RWPE2 (cell line): ENCODE data around the gene TOE1.
A peak's percentile ranks its signal among the peaks of the same experiment; 100 is the strongest.

Source experiments
- ATAC-seq: fragments of 200-7000 bp; cut with Tn5 transposase; 3 replicates; pipeline ENCODE4 v1.9.1; 2021; ENCODE audit warnings: low read depth
- DNase-seq: peaks from one replicate; pipeline ENCODE4 v3.0.0-alpha.2; 2020; ENCODE audit warnings: low spot score
- H3K27ac ChIP-seq: fragments of 450-650 bp; 2 replicates; pipeline ENCODE4 v1.5.1; 2017; ENCODE audit warnings: mild to moderate bottlenecking; ENCODE audit not compliant: poor library complexity, severe bottlenecking
- H3K27me3 ChIP-seq: fragments of 250-450 bp; sonication (Bioruptor Pico); 2 replicates; pipeline ENCODE4 v1.5.1; 2021; ENCODE audit warnings: mild to moderate bottlenecking, moderate library complexity; ENCODE audit not compliant: insufficient read depth, poor library complexity, severe bottlenecking
- H3K36me3 ChIP-seq: fragments of 250-450 bp; sonication (Bioruptor Pico); 2 replicates; pipeline ENCODE4 v1.5.1; 2020; ENCODE audit warnings: low read depth, mild to moderate bottlenecking, moderate library complexity
- H3K4me1 ChIP-seq: fragments of 250-450 bp; sonication (Bioruptor Pico); 2 replicates; pipeline ENCODE4 v1.5.1; 2021; ENCODE audit warnings: mild to moderate bottlenecking, moderate library complexity; ENCODE audit not compliant: insufficient read depth, poor library complexity, severe bottlenecking
- H3K4me3 ChIP-seq: fragments of 250-450 bp; sonication (Bioruptor Pico); 2 replicates; pipeline ENCODE4 v1.5.1; 2021; ENCODE audit warnings: mild to moderate bottlenecking, moderate library complexity; ENCODE audit not compliant: severe bottlenecking
- H3K9me3 ChIP-seq: fragments of 250-450 bp; sonication (Bioruptor Pico); 2 replicates; pipeline ENCODE4 v1.5.1; 2021; ENCODE audit warnings: mild to moderate bottlenecking, moderate library complexity; ENCODE audit not compliant: severe bottlenecking
- TF ChIP-seq, protein P1 (sequence below): fragments of 450-650 bp; IDR thresholded peaks from one replicate; pipeline ENCODE4 v1.5.1; 2017; ENCODE audit warnings: mild to moderate bottlenecking, moderate library complexity; ENCODE audit not compliant: poor library complexity, severe bottlenecking

TOE1 gene

DNA sequence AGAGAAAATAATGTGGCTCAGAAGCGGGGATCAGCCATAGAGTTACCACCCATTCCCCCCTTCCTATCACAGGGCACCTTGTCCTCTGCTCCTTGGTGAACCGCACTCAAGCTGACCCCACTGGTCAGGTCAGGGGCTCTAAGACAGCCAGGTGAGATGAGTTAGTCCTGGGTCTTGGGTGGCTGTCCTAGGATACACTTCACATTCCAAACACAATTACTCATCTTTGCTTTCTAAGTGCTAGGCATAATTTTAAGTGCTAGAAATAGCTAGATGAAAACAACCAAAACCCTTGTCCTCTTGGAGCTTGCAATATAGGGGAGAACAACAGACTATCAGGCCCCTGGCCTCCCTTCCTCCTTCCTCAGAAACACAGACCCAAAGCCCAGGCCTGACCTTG is 8.1 kb downstream of the TOE1 start:
- ATAC-seq (peak; percentile 65), DNase-seq (no peak)
- Histone ChIP-seq H3K27me3 (no peaks in the 10 kb centered on the region), H3K9me3 (no peaks in the 10 kb centered on the region), H3K4me3 (no peak overlapping the region), H3K36me3 (peaks cover 11% of the 10 kb centered on the region), H3K4me1 (peaks cover 24% of the 10 kb centered on the region), H3K27ac (peak overlapping the region; percentile 66)
- TF ChIP-seq, protein P1, sequence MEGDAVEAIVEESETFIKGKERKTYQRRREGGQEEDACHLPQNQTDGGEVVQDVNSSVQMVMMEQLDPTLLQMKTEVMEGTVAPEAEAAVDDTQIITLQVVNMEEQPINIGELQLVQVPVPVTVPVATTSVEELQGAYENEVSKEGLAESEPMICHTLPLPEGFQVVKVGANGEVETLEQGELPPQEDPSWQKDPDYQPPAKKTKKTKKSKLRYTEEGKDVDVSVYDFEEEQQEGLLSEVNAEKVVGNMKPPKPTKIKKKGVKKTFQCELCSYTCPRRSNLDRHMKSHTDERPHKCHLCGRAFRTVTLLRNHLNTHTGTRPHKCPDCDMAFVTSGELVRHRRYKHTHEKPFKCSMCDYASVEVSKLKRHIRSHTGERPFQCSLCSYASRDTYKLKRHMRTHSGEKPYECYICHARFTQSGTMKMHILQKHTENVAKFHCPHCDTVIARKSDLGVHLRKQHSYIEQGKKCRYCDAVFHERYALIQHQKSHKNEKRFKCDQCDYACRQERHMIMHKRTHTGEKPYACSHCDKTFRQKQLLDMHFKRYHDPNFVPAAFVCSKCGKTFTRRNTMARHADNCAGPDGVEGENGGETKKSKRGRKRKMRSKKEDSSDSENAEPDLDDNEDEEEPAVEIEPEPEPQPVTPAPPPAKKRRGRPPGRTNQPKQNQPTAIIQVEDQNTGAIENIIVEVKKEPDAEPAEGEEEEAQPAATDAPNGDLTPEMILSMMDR, result no peak

DNA sequence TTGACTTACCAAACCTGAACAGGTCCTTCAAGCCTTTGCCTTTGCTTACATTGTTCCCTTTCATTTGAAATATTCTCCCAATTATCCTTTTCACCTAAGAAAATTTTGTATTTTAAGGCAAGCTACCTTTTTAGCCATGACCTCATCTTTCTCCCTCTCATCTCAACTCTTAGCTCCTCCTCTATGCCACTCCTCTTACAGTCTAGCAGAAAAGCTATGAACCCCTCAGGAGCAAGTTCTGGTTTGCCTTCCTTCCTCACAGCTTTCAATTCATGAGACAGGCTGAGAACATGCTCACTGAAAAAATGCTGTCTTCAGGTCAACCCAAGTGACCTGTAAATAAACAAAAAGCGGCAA is 8.6 kb downstream of the TOE1 start:
- ATAC-seq (peak; percentile 25; the same call in 2 of the 3 replicates), DNase-seq (no peak)
- peaks cover 24% of the 10 kb centered on the region for H3K4me1 ChIP-seq
- TF ChIP-seq, protein P1, result no peak
- peak overlapping the region; percentile 66 for H3K27ac ChIP-seq
- no peaks in the 10 kb centered on the region for H3K27me3 ChIP-seq
- no peak overlapping the region for H3K4me3 ChIP-seq
- no peaks in the 10 kb centered on the region for H3K9me3 ChIP-seq
- H3K36me3 ChIP-seq, result peaks cover 6% of the 10 kb centered on the region

DNA sequence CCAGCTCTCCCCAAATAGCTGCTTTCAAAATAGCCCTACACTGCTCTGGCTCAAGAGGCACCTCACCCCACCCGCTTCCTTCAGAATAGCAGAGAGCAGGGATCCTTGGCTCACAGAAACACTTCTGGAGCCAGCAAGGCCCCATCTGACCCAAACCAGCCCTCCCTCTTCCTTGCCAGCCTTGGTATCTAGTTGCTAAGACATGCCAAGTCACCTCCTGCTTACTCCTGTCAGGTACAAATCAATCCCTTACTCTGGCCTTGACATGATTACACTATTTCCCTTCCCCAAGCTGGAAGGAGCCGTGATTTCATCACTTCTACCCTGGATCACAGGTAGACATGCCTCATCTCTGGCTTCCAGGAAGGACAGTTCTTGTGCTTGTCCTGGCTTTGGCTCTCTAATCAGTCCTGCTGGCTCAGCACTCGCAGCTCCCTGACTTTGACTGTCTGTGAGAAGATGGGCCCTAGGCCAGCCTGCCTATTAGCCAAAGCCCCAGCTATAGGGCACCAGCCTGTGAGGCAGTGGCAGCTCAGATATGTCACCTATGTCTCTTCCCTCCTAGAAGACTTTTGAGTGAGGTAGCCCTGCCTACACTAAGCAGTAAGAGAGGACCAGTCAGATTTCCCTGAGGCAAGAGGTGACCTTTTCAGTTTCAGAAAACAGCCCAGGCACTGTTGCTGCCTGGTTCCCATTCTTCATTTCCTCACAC is 9.2 kb downstream of the TOE1 start:
- Histone ChIP-seq H3K9me3 (no peaks in the 10 kb centered on the region), H3K36me3 (peaks cover 1% of the 10 kb centered on the region; the same call in 1 of the 2 replicates), H3K27me3 (no peaks in the 10 kb centered on the region), H3K27ac (peak overlapping the region; percentile 66), H3K4me3 (no peak overlapping the region), H3K4me1 (peaks cover 24% of the 10 kb centered on the region)
- TF ChIP-seq, protein P1, result no peak
- ATAC-seq, result peak; percentile 53
- DNase-seq, result no peak

DNA sequence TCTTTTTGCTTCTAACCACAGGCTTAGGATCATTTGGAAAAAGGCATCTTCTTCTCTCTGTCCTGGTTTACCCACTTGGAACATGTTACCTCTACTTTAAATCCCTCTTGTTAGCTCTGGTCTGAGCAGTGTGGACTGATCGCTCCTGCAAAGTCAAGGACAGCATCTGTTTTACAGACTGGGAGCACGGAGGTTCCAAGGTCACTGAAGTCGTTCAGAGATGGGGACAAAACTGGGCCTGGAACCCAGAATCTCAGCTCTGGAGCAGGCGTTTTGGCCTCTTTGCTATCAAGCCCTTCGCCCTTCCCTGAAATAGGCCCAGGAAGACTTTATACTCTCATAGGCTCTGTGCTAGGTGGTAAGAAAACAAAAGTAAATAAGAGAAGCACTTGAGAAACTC is 11.5 kb downstream of the TOE1 start:
- H3K4me3 ChIP-seq, result no peak overlapping the region
- ATAC-seq, result no peak
- no peak overlapping the region for H3K27ac ChIP-seq
- H3K36me3 ChIP-seq, result no peaks in the 10 kb centered on the region
- H3K27me3 ChIP-seq, result no peaks in the 10 kb centered on the region
- H3K9me3 ChIP-seq, result no peaks in the 10 kb centered on the region
- no peak for DNase-seq
- H3K4me1 ChIP-seq, result peaks cover 27% of the 10 kb centered on the region
- TF ChIP-seq, protein P1, result no peak

DNA sequence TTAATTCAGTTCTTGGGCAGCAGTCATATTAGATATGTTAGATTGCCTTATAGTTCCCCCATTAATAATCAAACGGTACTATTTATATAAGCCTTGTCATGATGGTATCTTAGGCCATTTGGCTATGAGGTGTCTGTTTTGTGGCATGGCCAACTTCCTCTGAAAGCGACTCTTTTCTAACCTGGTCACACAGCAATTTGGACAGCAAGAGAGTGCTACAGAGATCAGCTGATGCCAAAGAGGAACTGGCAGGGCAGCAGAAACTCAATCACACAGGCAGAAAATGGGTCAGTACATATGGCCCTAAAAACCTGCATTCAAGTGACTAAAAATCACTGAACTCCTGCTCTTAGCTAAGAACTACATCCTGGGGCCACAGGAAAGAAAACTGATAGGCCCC is 13.7 kb downstream of the TOE1 start:
- H3K36me3 ChIP-seq, result no peaks in the 10 kb centered on the region
- ATAC-seq (no peak), DNase-seq (no peak)
- peaks cover 16% of the 10 kb centered on the region for H3K4me1 ChIP-seq
- TF ChIP-seq, protein P1, result no peak
- no peaks in the 10 kb centered on the region for H3K9me3 ChIP-seq
- no peak overlapping the region for H3K4me3 ChIP-seq
- no peak overlapping the region for H3K27ac ChIP-seq
- no peaks in the 10 kb centered on the region for H3K27me3 ChIP-seq
